GM21825 (cell line): Measurements from ENCODE around the gene CIT.
A peak's percentile ranks its signal among the peaks of the same experiment; 100 is the strongest.
"Not testable (repeated sequence)": the region's sequence is repeated elsewhere in the genome, so short reads cannot be mapped to it uniquely, and the experiment has no call there.

ENCODE experiments used
- ATAC-seq: cut with Tn5 transposase; IDR thresholded peaks from one replicate; pipeline ENCODE4 v1.9.1; 2021; ENCODE audit warnings: mild to moderate bottlenecking, moderate library complexity; ENCODE audit not compliant: unreplicated experiment

CIT gene

GRCh38 chr12:119876761-119877638 is at the start of gene CIT:
TSS of gene CIT (minus strand) at chr12:119877320. CDS start at chr12:119876168, 1,152 bp downstream.
- peak; percentile 99 for ATAC-seq

- ATAC-seq, result no peak
Measured at GRCh38 chr12:119925269-119925668, 48.1 kb upstream of the CIT start.

- ATAC-seq, result no peak
Measured at GRCh38 chr12:119920064-119920463, 42.9 kb upstream of the CIT start.

GRCh38 chr12:119915894-119916510 is 38.9 kb upstream of the CIT start:
- ATAC-seq, result no peak

GRCh38 chr12:119914666-119915065 is 37.5 kb upstream of the CIT start:
- ATAC-seq, result no peak

- ATAC-seq, result no peak
Measured at GRCh38 chr12:119913536-119914330, 36.6 kb upstream of the CIT start.

- ATAC-seq, result no peak
Measured at GRCh38 chr12:119911182-119911581, 34.1 kb upstream of the CIT start.

- ATAC-seq, result no peak
Measured at GRCh38 chr12:119910586-119910985, 33.5 kb upstream of the CIT start.

GRCh38 chr12:119902084-119902509 is 25.0 kb upstream of the CIT start:
- no peak for ATAC-seq

- ATAC-seq, result no peak
Measured at GRCh38 chr12:119901670-119902069, 24.6 kb upstream of the CIT start.

- no peak for ATAC-seq
Measured at GRCh38 chr12:119894916-119895315, 17.8 kb upstream of the CIT start.

GRCh38 chr12:119892611-119893010 is 15.5 kb upstream of the CIT start:
- ATAC-seq, result not testable (repeated sequence)

- ATAC-seq, result no peak
Measured at GRCh38 chr12:119885549-119885948, 8.4 kb upstream of the CIT start.

GRCh38 chr12:119883791-119884190 is 6.7 kb upstream of the CIT start:
- not testable (repeated sequence) for ATAC-seq

- ATAC-seq, result no peak
Measured at GRCh38 chr12:119883237-119883636, 6.1 kb upstream of the CIT start.

- ATAC-seq, result no peak
Measured at GRCh38 chr12:119877639-119877948, 474 bp upstream of the CIT start.

- no peak for ATAC-seq
Measured at GRCh38 chr12:119870457-119870856, 6.7 kb downstream of the CIT start.

GRCh38 chr12:119869720-119870119 is 7.4 kb downstream of the CIT start:
- ATAC-seq, result no peak

- no peak for ATAC-seq
Measured at GRCh38 chr12:119868992-119869391, 8.1 kb downstream of the CIT start.

- no peak for ATAC-seq
Measured at GRCh38 chr12:119864591-119864990, 12.5 kb downstream of the CIT start.

GRCh38 chr12:119859241-119859640 is 17.9 kb downstream of the CIT start:
- ATAC-seq, result no peak
